RWPE1 (cell line): ENCODE measurements around the gene C15orf39.
"Not testable (repeated sequence)": the region's sequence is repeated elsewhere in the genome, so short reads cannot be mapped to it uniquely, and the experiment has no call there.

ENCODE experiments used
- CTCF ChIA-PET: fragments of 350-600 bp; sonication (Branson Sonifier 250); formaldehyde crosslinking; extraction: SDS; loops from one replicate; lab custom pipeline; 2021; lab: Yijun Ruan, JAX
- POLR2A ChIA-PET: fragments of 400-600 bp; formaldehyde crosslinking; extraction: SDS; loops from one replicate; lab custom pipeline; 2020; ENCODE audit warnings: antibody characterized with exemption; ENCODE audit not compliant: low non-redundant PET; lab: Yijun Ruan, JAX
- DNase-seq: peaks from one replicate; pipeline ENCODE4 v3.0.0; 2012; ENCODE audit warnings: low spot score
- H3K27ac ChIP-seq: fragments of 450-650 bp; 2 replicates; pipeline ENCODE4 v1.5.1; 2017
- TF ChIP-seq, protein P1 (sequence below): fragments of 450-650 bp; conservative IDR thresholded peaks from 2 replicates; pipeline ENCODE4 v1.5.1; 2017; ENCODE audit warnings: low read depth, mild to moderate bottlenecking

C15orf39 gene

GRCh38 chr15:75164625-75165350, 36.9 kb upstream of the C15orf39 start:
- TF ChIP-seq, protein P1, sequence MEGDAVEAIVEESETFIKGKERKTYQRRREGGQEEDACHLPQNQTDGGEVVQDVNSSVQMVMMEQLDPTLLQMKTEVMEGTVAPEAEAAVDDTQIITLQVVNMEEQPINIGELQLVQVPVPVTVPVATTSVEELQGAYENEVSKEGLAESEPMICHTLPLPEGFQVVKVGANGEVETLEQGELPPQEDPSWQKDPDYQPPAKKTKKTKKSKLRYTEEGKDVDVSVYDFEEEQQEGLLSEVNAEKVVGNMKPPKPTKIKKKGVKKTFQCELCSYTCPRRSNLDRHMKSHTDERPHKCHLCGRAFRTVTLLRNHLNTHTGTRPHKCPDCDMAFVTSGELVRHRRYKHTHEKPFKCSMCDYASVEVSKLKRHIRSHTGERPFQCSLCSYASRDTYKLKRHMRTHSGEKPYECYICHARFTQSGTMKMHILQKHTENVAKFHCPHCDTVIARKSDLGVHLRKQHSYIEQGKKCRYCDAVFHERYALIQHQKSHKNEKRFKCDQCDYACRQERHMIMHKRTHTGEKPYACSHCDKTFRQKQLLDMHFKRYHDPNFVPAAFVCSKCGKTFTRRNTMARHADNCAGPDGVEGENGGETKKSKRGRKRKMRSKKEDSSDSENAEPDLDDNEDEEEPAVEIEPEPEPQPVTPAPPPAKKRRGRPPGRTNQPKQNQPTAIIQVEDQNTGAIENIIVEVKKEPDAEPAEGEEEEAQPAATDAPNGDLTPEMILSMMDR: no peak
- ChIA-PET POLR2A (no interaction called here), CTCF (interaction anchor here (0.5 kb wide), 1 partner anchor 21 kb away, joined by 3 read pairs; no protein-coding TSS in a partner anchor)
- H3K27ac ChIP-seq: no peak overlapping the region
- no peak for DNase-seq

DNA sequence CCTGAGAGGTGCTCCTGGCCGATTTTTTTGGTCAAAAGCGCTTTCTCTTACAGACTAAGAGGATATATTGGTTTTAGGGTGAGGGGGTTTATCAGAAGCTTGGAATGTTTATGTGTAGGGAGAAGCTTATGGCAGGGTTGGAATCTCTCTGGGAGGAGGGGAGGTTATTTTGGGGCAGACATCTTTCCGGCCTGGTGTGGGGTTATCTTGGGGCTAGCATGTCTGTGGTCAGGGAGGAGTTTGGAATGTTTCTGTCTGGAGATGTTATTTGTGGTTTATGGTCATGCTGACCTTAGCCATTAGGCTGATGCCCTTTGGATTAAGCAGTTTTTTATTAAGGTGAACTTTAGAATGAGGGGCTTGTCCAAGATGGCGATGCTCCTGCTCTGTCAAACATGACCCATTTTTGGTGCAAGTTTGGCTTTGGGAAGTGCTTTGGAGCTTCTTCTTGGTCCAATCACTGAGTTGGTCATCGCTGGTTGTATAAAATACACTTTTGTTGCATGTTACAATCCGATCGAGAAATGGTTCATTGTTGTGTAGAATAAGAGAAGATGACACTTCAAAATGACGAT, 35.1 kb upstream of the C15orf39 start:
- CTCF ChIA-PET: interaction anchor here (0.5 kb wide), 1 partner anchor 85 kb away, joined by 4 read pairs; no protein-coding TSS in a partner anchor
- H3K27ac ChIP-seq, DNase-seq, POLR2A ChIA-PET: not testable (repeated sequence)

DNA sequence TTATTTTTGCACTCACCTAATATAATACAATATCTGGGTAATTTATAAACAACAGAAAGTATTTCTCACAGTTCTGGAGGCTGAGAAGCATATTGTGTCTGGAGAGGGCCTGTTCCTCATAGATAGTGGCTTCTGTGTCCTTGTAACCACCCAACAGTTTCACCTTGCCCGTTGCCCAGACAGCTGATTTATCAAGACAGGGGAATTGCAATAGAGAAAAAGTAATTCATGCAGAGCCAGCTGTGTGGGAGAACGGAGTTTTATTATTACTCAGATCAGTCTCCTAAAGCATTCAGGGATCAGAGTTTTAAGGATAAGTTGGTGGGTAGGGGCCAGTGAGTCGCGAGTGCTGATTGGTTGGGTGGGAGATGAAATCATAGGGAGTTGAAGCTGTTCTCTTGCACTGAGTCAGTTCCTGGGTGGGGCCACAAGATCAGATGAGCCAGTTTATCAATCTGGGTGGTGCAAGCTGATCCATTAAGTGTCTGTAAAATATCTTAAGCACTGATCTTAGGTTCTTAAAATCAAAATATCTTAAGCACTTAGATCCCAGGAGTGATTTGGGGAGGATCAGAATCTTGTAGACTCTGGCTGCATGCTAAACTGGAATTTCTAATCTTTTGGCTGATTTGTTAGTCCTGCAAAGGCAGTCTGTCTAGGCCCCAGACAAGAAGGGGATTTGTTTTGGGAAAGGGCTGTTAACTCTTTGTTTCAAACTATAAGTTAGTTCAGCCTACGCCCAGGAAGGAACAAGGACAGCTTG, 33.9 kb upstream of the C15orf39 start:
- H3K27ac ChIP-seq: peak overlapping the region; percentile 34; the same call in 1 of the 2 replicates
- no peak for DNase-seq
- CTCF ChIA-PET: interaction anchor here (0.8 kb wide), 1 partner anchor 10 kb away, joined by 3 read pairs; no protein-coding TSS in a partner anchor
- POLR2A ChIA-PET: no interaction called here
- TF ChIP-seq, protein P1: no peak

DNA sequence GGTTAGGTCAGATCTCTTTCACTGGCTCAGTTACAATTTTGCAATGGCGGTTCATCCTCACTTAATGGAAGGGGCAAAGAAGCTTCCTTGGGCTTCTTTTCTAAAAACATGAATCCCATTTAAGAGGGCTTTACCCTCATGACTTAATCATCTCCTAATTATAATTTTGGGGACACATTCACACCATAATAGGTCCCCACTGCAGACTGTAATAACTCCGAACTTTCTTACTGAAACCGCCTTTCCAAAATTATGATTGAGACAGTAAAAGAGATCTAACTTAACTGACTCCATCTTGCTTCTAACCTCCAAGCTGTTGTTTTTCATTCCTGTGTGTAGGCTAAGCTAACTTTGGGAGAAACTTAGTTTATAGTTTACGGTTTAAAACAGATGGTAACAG, 33.3 kb upstream of the C15orf39 start:
- ChIA-PET POLR2A (no interaction called here), CTCF (interaction anchor here (0.8 kb wide), 1 partner anchor 11 kb away, joined by 3 read pairs; no protein-coding TSS in a partner anchor)
- H3K27ac ChIP-seq: no peak overlapping the region
- no peak for DNase-seq
- TF ChIP-seq, protein P1: no peak

- ChIA-PET CTCF (no interaction called here), POLR2A (no interaction called here)
- no peak for DNase-seq
- TF ChIP-seq, protein P1: no peak
- no peak overlapping the region for H3K27ac ChIP-seq
Measured at GRCh38 chr15:75170203-75170602, 31.5 kb upstream of the C15orf39 start.

DNA sequence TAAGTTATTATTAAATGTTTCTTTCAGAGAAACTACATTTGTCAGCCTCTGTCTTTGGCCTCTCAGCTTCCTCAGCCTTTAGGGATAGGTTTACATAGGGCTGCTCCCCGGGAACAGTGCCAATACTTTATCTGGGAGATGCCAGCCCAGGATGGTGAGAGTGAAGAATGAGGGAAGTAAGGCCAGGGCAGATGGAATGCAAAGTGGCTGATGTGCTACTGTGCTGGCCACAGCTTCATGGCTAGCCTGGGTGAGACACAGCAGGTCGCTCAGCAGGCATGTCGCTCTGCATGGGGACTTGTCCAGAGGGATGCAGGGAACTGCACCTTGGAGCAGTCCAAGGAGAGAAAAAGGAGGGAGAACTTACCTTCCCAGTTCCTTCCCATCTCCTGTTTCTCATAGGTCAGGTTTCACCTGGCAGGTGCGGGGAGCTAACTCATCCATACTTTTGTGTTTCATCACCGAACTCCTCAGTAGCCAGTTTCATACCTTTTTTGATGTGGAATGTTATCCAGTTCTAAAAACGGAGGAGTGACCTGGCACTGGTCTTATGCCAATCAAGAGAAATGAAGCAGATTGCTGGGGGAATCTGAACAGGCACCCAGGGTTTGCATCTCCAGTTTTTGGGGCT, 30.9 kb upstream of the C15orf39 start:
- ChIA-PET POLR2A (no interaction called here), CTCF (no interaction called here)
- H3K27ac ChIP-seq: no peak overlapping the region
- DNase-seq: peak; percentile 54
- TF ChIP-seq, protein P1: no peak
